Measurements from ENCODE around the gene CNTNAP2.
"Not testable (repeated sequence)": the region's sequence is repeated elsewhere in the genome, so short reads cannot be mapped to it uniquely, and the experiment has no call there.

CNTNAP2 gene

GRCh38 chr7:148078111-148078510, 1961.5 kb downstream of the CNTNAP2 start:
- DNase-seq, result not testable (repeated sequence)

- no peak for DNase-seq
Measured at GRCh38 chr7:148079206-148080080, 1962.8 kb downstream of the CNTNAP2 start.

- no peak for DNase-seq
Measured at GRCh38 chr7:148083448-148083847, 1966.8 kb downstream of the CNTNAP2 start.

- DNase-seq, result peak; percentile 52 to 68
Measured at GRCh38 chr7:148084138-148084537, 1967.5 kb downstream of the CNTNAP2 start.

- no peak for DNase-seq
Measured at GRCh38 chr7:148091882-148092281, 1975.3 kb downstream of the CNTNAP2 start.

- DNase-seq, result no peak
Measured at GRCh38 chr7:148093375-148094166, 1977.0 kb downstream of the CNTNAP2 start.

GRCh38 chr7:148095066-148095465, 1978.5 kb downstream of the CNTNAP2 start:
- DNase-seq, result no peak

- DNase-seq, result no peak
Measured at GRCh38 chr7:148104136-148104716, 1987.6 kb downstream of the CNTNAP2 start.

- DNase-seq, result no peak
Measured at GRCh38 chr7:148104924-148105323, 1988.3 kb downstream of the CNTNAP2 start.

- DNase-seq, result no peak
Measured at GRCh38 chr7:148105853-148106252, 1989.3 kb downstream of the CNTNAP2 start.

GRCh38 chr7:148107443-148108127, 1991.0 kb downstream of the CNTNAP2 start:
- no peak for DNase-seq

GRCh38 chr7:148108381-148108780, 1991.8 kb downstream of the CNTNAP2 start:
- no peak for DNase-seq

GRCh38 chr7:148110097-148110868, 1993.7 kb downstream of the CNTNAP2 start:
- peak in 1 of 2 experiments; percentile 7 for DNase-seq

GRCh38 chr7:148114804-148115203, 1998.2 kb downstream of the CNTNAP2 start:
- no peak for DNase-seq

GRCh38 chr7:148115308-148115707, 1998.7 kb downstream of the CNTNAP2 start:
- DNase-seq, result peak in 1 of 2 experiments; percentile 57

GRCh38 chr7:148116195-148116594, 1999.6 kb downstream of the CNTNAP2 start:
- DNase-seq, result peak; percentile 2 to 43

- DNase-seq, result peak; percentile 77 to 95
Measured at GRCh38 chr7:148116829-148117403, 2000.3 kb downstream of the CNTNAP2 start.

- DNase-seq, result no peak
Measured at GRCh38 chr7:148118371-148118770, 2001.8 kb downstream of the CNTNAP2 start.

- no peak for DNase-seq
Measured at GRCh38 chr7:148121401-148121800, 2004.8 kb downstream of the CNTNAP2 start.

- no peak for DNase-seq
Measured at GRCh38 chr7:148121847-148122246, 2005.2 kb downstream of the CNTNAP2 start.

- DNase-seq, result no peak
Measured at GRCh38 chr7:148124477-148124876, 2007.9 kb downstream of the CNTNAP2 start.

- no peak for DNase-seq
Measured at GRCh38 chr7:148127374-148127773, 2010.8 kb downstream of the CNTNAP2 start.

Measured in NCI-H524 (cell line).